GM12878 (cell line): ENCODE measurements around the gene ABHD12B. TPM values are rescaled to one million over a fixed set of nuclear protein-coding genes. Genes with fewer than 3 reads are reported as not detected.

Experiments
- ATAC-seq: fragments of 200-7000 bp; cut with Tn5 transposase; 3 replicates; pipeline ENCODE4 v1.9.1; 2020; ENCODE audit warnings: mild to moderate bottlenecking, moderate library complexity
- BruUV-seq: library from RNA; stranded (reverse); fragments of 400-500 nt; replicated peaks from 2 replicates; lab custom pipeline; 2021; lab: Mats Ljungman, UMichigan
- CTCF ChIA-PET: fragments of 300-600 bp; sonication (Branson Sonifier 250); formaldehyde crosslinking; extraction: SDS; loops from one replicate; lab custom pipeline; 2021; ENCODE audit warnings: inconsistent platforms; lab: Yijun Ruan, JAX
- POLR2A ChIA-PET: fragments of 350-600 bp; formaldehyde crosslinking; extraction: SDS; loops from one replicate; lab custom pipeline; 2021; ENCODE audit warnings: inconsistent platforms; lab: Charles Lee
- RAD21 ChIA-PET: fragments of 300-600 bp; sonication (Branson Sonifier 250); formaldehyde crosslinking; loops from one replicate; lab custom pipeline; 2023; ENCODE audit warnings: antibody characterized with exemption; ENCODE audit not compliant: unreplicated experiment; lab: Charles Lee
- SMC1A ChIA-PET: fragments of 300-600 bp; sonication (Branson Sonifier 250); formaldehyde crosslinking; loops from one replicate; lab custom pipeline; 2023; ENCODE audit not compliant: unreplicated experiment, uncharacterized antibody; lab: Charles Lee
- DNase-seq: peaks from one replicate; pipeline ENCODE4 v3.0.0-alpha.2; 2011; ENCODE audit warnings: low read depth, low spot score
- FAIRE-seq: peaks from 3 replicates; lab custom pipeline; 2011; peaks lifted over from hg19 to GRCh38; lab: Jason Lieb, UNC
- H2AFZ ChIP-seq: 2 replicates; pipeline ENCODE4 v1.6.0; 2011; ENCODE audit warnings: low read depth, low read length, control low read depth; ENCODE audit not compliant: control insufficient read depth
- H3K27ac ChIP-seq: 2 replicates; pipeline ENCODE4 v1.5.1; 2011; ENCODE audit warnings: control low read depth; ENCODE audit not compliant: control insufficient read depth, insufficient read depth
- H3K27me3 ChIP-seq, 2 experiments: replicated peaks in 1 of 2; 2 replicates each; pipeline versions ENCODE4 v1.6.0 to v1.6.1; 2011; ENCODE audit warnings: low read length in 1 of 2; ENCODE audit not compliant: control insufficient read depth in 2 of 2, insufficient read depth in 2 of 2
- H3K36me3 ChIP-seq, 2 experiments: 2 replicates each; pipeline ENCODE4 v1.5.1; 2011; ENCODE audit warnings: low read length in 1 of 2; ENCODE audit not compliant: control insufficient read depth in 2 of 2, insufficient read depth in 2 of 2
- H3K4me1 ChIP-seq: 2 replicates; pipeline ENCODE4 v1.6.1; 2011; ENCODE audit warnings: mild to moderate bottlenecking, low read length, moderate library complexity, mixed read lengths; ENCODE audit not compliant: control insufficient read depth, insufficient read depth
- H3K4me2 ChIP-seq: 2 replicates; pipeline ENCODE4 v1.6.0; 2011; ENCODE audit warnings: control low read depth; ENCODE audit not compliant: control insufficient read depth, insufficient read depth
- H3K4me3 ChIP-seq: fragments of 200-600 bp; sonication (generic); 2 replicates; pipeline ENCODE4 v1.5.1; 2016
- H3K79me2 ChIP-seq: 2 replicates; pipeline ENCODE4 v1.6.0; 2011; ENCODE audit warnings: low read length; ENCODE audit not compliant: control insufficient read depth, insufficient read depth
- H3K9ac ChIP-seq: 2 replicates; pipeline ENCODE4 v1.8.0; 2011; ENCODE audit warnings: low read length, control low read depth, mixed read lengths; ENCODE audit not compliant: control insufficient read depth, insufficient read depth
- H3K9me3 ChIP-seq: replicated peaks from 3 replicates; pipeline ENCODE4 v1.5.1; 2011; ENCODE audit warnings: mild to moderate bottlenecking, low read length; ENCODE audit not compliant: control insufficient read depth, insufficient read depth
- H4K20me1 ChIP-seq: 2 replicates; pipeline ENCODE4 v1.6.0; 2011; ENCODE audit not compliant: control insufficient read depth, insufficient read depth
- E4F1 ChIP-seq: fragments of 450-650 bp; IDR thresholded peaks from 2 replicates; pipeline ENCODE4 v1.6.1; 2018; ENCODE audit warnings: borderline replicate concordance, mild to moderate bottlenecking; ENCODE audit not compliant: partially characterized antibody
- RCOR1 ChIP-seq: conservative IDR thresholded peaks from 2 replicates; pipeline ENCODE4 v1.6.1; 2012; ENCODE audit warnings: low read depth, low read length, improper control_type of control experiment
- SIX5 ChIP-seq: IDR thresholded peaks from 2 replicates; pipeline ENCODE4 v1.6.1; 2011; ENCODE audit warnings: mild to moderate bottlenecking, low read depth, low read length, moderate library complexity; ENCODE audit not compliant: severe bottlenecking
- WGBS: methylation state at CpG from one replicate; pipeline ENCODE4 v1.1.6; 2016; ENCODE audit warnings: low lambda C conversion rate; ENCODE audit not compliant: insufficient replicate concordance, insufficient coverage; ENCODE audit errors: missing lambda C conversion rate; 5-methylcytosine and 5-hydroxymethylcytosine counted together
- in situ Hi-C: fragments of 300-500 bp; cut with MboI; formaldehyde crosslinking; loops from 9 replicates; pipeline ENCODE4 v1.14.3; 2018; ENCODE audit warnings: mixed read lengths
- intact Hi-C: fragments of 100-400 bp; cut with micrococcal nuclease; formaldehyde crosslinking; loops from one replicate; pipeline ENCODE4 v1.14.2; 2022; ENCODE audit not compliant: unreplicated experiment
- polyA plus RNA-seq, 11 experiments: library from polyadenylated mRNA; depleted of rRNA in 4 of 11; unstranded in 6 of 11; stranded (reverse) in 5 of 11; fragments of >200 nt; fragmentation: Nextera tagmentation in 4 of 11; fragmentation: Illumina TruSeq in 1 of 11; extraction: Ambion mirVana in 4 of 11; extraction: Trizol in 1 of 11; gene quantifications; 1 replicate in 1 of 11; 2 replicates in 10 of 11; pipeline versions ENCODE4 v1.2.1 to v1.2.3, GENCODE V29; 2011 to 2016; ENCODE audit warnings: inconsistent platforms in 2 of 11, missing spikeins in 2 of 11, low read depth in 1 of 11
- total RNA-seq, 4 experiments: library from RNA; depleted of rRNA in 3 of 4; stranded (reverse); fragments of >200 nt in 3 of 4; fragmentation: Illumina TruSeq in 1 of 4; extraction: Trizol in 1 of 4; gene quantifications; 2 replicates each; pipeline versions ENCODE4 v1.2.1 to v1.2.3, GENCODE V29; 2013 to 2021

The ABHD12B gene
- total and polyA plus RNA-seq, 10 of the 15 experiments (the other 5 are each of a cell fraction or from before 2014, with no cell fraction given) = not detected

GRCh38 chr14:50864946-50865345, 6.9 kb upstream of the ABHD12B start:
- CTCF ChIA-PET = interaction anchor here (1.2 to 13.4 kb wide), 5 partner anchors 76 to 325 kb away, joined by 3 to 317 read pairs (median 4); no protein-coding TSS in a partner anchor
- WGBS = 56% methylated on average over 5 of the region's 5 CpGs

More at GRCh38 chr14:50864946-50865345, 6.9 kb upstream of the ABHD12B start:
- ChIA-PET SMC1A (interaction anchor here (1.2 to 9.2 kb wide), 3 partner anchors 36 to 89 kb away, joined by 3 to 229 read pairs (median 4); no protein-coding TSS in a partner anchor), POLR2A (no interaction called here), RAD21 (interaction anchor here (0.6 kb wide), 1 partner anchor 71 kb away, joined by 5 read pairs; no protein-coding TSS in a partner anchor)
- no peak for FAIRE-seq
- H4K20me1 ChIP-seq = no peaks in the 10 kb centered on the region
- H3K9ac ChIP-seq = no peak overlapping the region
- no peak overlapping the region for H3K27ac ChIP-seq
- intact Hi-C loops = loop anchor here (5.0 kb wide), 2 partner anchors 248 to 323 kb away; no protein-coding TSS in a partner anchor
- no peaks in the 10 kb centered on the region for H3K9me3 ChIP-seq
- no peak for ATAC-seq
- H3K79me2 ChIP-seq = no peaks in the 10 kb centered on the region
- DNase-seq = no peak
- no TSS peak for BruUV-seq
- no peak overlapping the region for H2AFZ ChIP-seq
- in situ Hi-C loops = loop anchor here (25.0 kb wide), 1 partner anchor 253 kb away; no protein-coding TSS in a partner anchor
- H3K36me3 ChIP-seq = no peaks in the 10 kb centered on the region
- H3K4me3 ChIP-seq = no peak overlapping the region
- H3K27me3 ChIP-seq = peaks cover 0 to under 1% of the 10 kb centered on the region in 2 experiments; a peak in 2 of 4 replicates
- no peak for TF ChIP-seq E4F1
- no peak for TF ChIP-seq SIX5
- TF ChIP-seq RCOR1 = no peak
- H3K4me2 ChIP-seq = no peak overlapping the region
- peaks cover 3% of the 10 kb centered on the region for H3K4me1 ChIP-seq
